ENCODE results near the gene MSI2.
A peak's percentile ranks its signal among the peaks of the same experiment; 100 is the strongest.

The MSI2 gene

GRCh38 chr17:57284984-57285646 is 28.8 kb downstream of the MSI2 start:
- H3K79me2 ChIP-seq (ENCODE audit: insufficient read depth, low read length): peaks cover 68% of the 10 kb centered on the region
- no peaks in the 10 kb centered on the region for H3F3A ChIP-seq (ENCODE audit: insufficient read depth, low read length)
- peaks cover 83% of the 10 kb centered on the region for H3K4me1 ChIP-seq (ENCODE audit: insufficient read depth, low read length, severe bottlenecking)
- peak overlapping the region; percentile 34; the same call in 1 of the 2 replicates for H3K9ac ChIP-seq (ENCODE audit: low read length)
- H3K9me3 ChIP-seq (ENCODE audit: low read length): no peaks in the 10 kb centered on the region
- no peaks in the 10 kb centered on the region for H4K20me1 ChIP-seq (ENCODE audit: insufficient read depth, low read length)
- peak overlapping the region; percentile 84 for H3K27ac ChIP-seq (ENCODE audit: low read depth, low read length, poor library complexity, severe bottlenecking)
- no peak overlapping the region for H2AFZ ChIP-seq (ENCODE audit: low read length)
- H3K36me3 ChIP-seq (ENCODE audit: insufficient read depth, low read length): peaks cover 77% of the 10 kb centered on the region
- H3K4me3 ChIP-seq (ENCODE audit: low read depth, low read length, poor library complexity, severe bottlenecking): peak overlapping the region; percentile 43
- H3K27me3 ChIP-seq (ENCODE audit: insufficient read depth, low read length): no peaks in the 10 kb centered on the region
- TF ChIP-seq EZH2 (IDR thresholded peaks at IDR 0.05; ENCODE audit: borderline replicate concordance, low read length) (no peak), CTCF (IDR thresholded peaks at IDR 0.05; ENCODE audit: low read length) (no peak)
- H3K9me2 ChIP-seq (ENCODE audit: low read depth, low read length): no peaks in the 10 kb centered on the region
- H3K4me2 ChIP-seq (ENCODE audit: low read length): peak overlapping the region; percentile 74

GRCh38 chr17:57285701-57286100 is 29.4 kb downstream of the MSI2 start:
- Histone ChIP-seq H3F3A (ENCODE audit: insufficient read depth, low read length) (no peaks in the 10 kb centered on the region), H4K20me1 (ENCODE audit: insufficient read depth, low read length) (no peaks in the 10 kb centered on the region), H2AFZ (ENCODE audit: low read length) (no peak overlapping the region), H3K27ac (ENCODE audit: low read depth, low read length, poor library complexity, severe bottlenecking) (peak overlapping the region; percentile 84), H3K9me3 (ENCODE audit: low read length) (no peaks in the 10 kb centered on the region), H3K79me2 (ENCODE audit: insufficient read depth, low read length) (peaks cover 74% of the 10 kb centered on the region), H3K4me1 (ENCODE audit: insufficient read depth, low read length, severe bottlenecking) (peaks cover 77% of the 10 kb centered on the region), H3K9ac (ENCODE audit: low read length) (peak overlapping the region; percentile 32; the same call in 1 of the 2 replicates), H3K9me2 (ENCODE audit: low read depth, low read length) (no peaks in the 10 kb centered on the region), H3K4me2 (ENCODE audit: low read length) (peak overlapping the region; percentile 74), H3K36me3 (ENCODE audit: insufficient read depth, low read length) (peaks cover 78% of the 10 kb centered on the region), H3K4me3 (ENCODE audit: low read depth, low read length, poor library complexity, severe bottlenecking) (peak overlapping the region; percentile 43), H3K27me3 (ENCODE audit: insufficient read depth, low read length) (no peaks in the 10 kb centered on the region)
- TF ChIP-seq CTCF (IDR thresholded peaks at IDR 0.05; ENCODE audit: low read length) (no peak), EZH2 (IDR thresholded peaks at IDR 0.05; ENCODE audit: borderline replicate concordance, low read length) (no peak)

- Histone ChIP-seq H3K4me3 (ENCODE audit: low read depth, low read length, poor library complexity, severe bottlenecking) (no peak overlapping the region), H3K9me3 (ENCODE audit: low read length) (no peaks in the 10 kb centered on the region), H3K36me3 (ENCODE audit: insufficient read depth, low read length) (peaks cover 78% of the 10 kb centered on the region), H3K79me2 (ENCODE audit: insufficient read depth, low read length) (peaks cover 82% of the 10 kb centered on the region), H3K9ac (ENCODE audit: low read length) (no peak overlapping the region), H4K20me1 (ENCODE audit: insufficient read depth, low read length) (no peaks in the 10 kb centered on the region), H2AFZ (ENCODE audit: low read length) (no peak overlapping the region), H3K4me2 (ENCODE audit: low read length) (no peak overlapping the region), H3F3A (ENCODE audit: insufficient read depth, low read length) (no peaks in the 10 kb centered on the region), H3K27ac (ENCODE audit: low read depth, low read length, poor library complexity, severe bottlenecking) (peak overlapping the region; percentile 84), H3K4me1 (ENCODE audit: insufficient read depth, low read length, severe bottlenecking) (peaks cover 68% of the 10 kb centered on the region), H3K27me3 (ENCODE audit: insufficient read depth, low read length) (no peaks in the 10 kb centered on the region), H3K9me2 (ENCODE audit: low read depth, low read length) (no peaks in the 10 kb centered on the region)
- TF ChIP-seq CTCF (IDR thresholded peaks at IDR 0.05; ENCODE audit: low read length): no peak
- no peak for TF ChIP-seq EZH2 (IDR thresholded peaks at IDR 0.05; ENCODE audit: borderline replicate concordance, low read length)
Observed at GRCh38 chr17:57286399-57287105, 30.2 kb downstream of the MSI2 start.
